GM18498 (cell line): ENCODE measurements around the gene CHST10.
"Not testable (repeated sequence)": the region's sequence is repeated elsewhere in the genome, so short reads cannot be mapped to it uniquely, and the experiment has no call there.

Experiments used
- ATAC-seq: cut with Tn5 transposase; IDR thresholded peaks from one replicate; pipeline ENCODE4 v1.9.1; 2021; ENCODE audit warnings: mild to moderate bottlenecking, moderate library complexity; ENCODE audit not compliant: unreplicated experiment

The CHST10 gene, protein sequence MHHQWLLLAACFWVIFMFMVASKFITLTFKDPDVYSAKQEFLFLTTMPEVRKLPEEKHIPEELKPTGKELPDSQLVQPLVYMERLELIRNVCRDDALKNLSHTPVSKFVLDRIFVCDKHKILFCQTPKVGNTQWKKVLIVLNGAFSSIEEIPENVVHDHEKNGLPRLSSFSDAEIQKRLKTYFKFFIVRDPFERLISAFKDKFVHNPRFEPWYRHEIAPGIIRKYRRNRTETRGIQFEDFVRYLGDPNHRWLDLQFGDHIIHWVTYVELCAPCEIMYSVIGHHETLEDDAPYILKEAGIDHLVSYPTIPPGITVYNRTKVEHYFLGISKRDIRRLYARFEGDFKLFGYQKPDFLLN

DNA sequence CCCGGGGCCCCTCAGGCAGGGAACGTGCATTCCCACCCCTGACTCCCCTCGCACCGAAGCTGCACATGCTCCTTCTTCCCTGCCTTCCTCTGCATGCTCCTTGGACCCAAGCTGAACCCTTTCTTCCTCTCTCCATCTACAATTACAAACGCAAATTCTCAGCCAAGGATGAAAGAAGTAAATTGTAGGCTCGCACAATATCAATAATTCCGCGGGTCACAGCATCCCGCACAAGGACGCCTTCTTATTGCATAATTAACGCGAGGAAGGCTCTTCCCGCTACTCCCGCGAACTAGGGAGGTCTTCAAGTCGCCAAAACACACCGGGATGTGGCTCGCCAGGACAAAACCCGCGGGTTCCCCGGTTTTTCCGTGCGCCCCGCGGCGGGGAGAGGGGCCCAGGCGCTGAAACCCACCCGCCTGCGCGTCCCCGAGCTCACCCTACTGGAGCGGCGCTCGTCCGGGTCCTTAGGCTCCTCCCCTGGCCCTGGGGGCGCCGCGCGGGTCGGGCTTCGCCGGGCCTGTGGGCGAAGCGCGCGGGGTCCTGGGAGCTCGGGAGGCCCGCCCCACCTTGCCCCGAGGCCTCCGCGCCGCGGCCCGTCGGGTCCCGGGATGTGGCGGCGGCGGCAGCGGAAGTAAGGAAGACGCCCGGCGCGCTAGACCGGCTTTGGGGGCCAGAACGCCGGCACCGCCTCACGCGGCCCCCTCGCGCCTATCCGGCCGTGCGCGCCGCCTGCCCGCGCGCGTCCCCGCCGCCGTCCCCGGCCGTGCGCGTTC, at the start of gene CHST10:
Gene CHST10 (minus strand): TSS at position 734 of the 776 bp plus-strand sequence. CDS start 10,993 bp downstream, outside the sequence.
- peak; percentile 91 for ATAC-seq

DNA sequence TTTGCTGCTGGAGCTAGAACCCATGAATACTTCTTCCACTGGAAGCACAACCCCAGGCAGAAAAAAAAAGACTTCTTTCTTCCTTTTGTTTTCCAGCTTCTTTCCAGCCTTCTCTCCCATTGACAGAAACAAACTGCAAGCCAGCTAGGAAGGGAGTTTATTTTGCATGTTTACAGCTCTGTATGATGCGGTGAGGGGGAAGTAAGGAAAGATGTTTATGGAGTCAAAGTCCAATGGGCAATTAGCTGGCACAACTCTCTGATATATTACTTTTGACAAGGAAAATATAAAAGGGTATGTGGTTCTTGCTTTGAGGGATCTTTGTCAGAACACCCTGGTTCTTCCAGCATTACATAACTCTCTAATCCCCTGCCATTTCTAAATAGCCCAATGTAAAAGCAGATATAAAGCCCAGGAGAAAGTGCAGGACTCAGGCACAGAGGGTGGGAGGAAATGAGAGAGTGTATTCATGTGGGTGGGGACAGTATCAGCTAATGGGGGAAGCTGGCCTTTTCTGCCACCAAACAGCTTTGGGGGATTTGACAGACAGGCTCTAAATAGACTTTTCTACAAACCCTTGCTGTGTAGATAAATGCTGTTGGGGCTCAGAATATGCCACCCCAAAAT, 43.5 kb upstream of the CHST10 start:
- ATAC-seq = no peak

DNA sequence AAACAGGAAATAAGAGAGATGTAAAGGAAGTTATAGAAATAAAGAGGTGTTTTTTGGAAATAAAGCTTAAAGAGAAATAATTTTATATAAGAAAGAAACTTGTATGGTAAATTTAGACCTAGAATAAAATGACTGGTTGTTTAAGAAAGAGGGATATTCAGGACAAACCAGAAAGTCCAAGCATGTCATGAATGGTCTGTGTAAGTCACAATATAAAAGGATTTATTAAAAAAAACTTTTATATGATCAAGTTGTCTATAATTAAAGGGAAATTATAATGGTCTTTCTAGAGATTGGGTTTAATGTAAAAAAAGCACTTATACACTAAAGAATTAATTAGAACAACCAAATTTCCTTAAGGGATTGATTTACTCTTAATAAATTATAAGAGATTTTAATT, 38.9 kb upstream of the CHST10 start:
- not testable (repeated sequence) for ATAC-seq

DNA sequence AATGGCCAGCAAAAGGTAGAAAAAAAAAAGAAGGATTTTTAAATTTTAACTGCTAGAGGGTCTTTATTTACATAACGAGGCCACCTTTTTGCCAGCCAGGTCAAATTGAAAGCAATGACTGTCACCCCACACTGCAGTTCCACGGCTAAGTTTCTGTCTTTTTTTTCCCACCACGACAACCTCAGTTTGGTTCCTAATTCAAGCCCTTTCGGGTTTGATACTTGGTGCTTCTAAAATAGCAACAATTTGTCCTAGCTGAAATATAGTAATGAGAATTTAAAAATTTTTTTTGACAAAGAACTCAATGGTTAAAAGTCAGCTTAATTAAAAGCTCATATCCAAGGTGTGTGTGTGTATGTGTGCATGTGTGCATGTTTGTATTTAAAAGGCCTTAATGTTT, 36.4 kb upstream of the CHST10 start:
- ATAC-seq = peak; percentile 84

DNA sequence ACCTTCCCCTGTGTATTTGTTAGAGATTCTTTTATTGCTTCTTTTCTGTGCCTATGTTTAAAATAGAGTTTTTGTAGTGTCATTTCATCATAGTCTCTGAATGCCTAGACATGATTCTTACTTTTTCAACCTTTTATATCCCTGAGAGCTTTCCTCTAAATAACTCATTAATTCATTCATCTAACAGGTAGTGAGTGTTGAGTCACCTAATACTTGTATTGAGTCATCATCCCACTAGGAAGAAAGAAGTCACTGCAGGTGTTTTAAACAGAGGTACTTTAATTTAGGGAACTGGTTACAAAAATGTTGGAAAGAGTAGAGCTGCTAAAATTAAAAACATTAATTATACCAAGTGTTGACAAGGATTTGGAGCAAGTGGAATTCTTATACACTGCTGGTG, 34.3 kb upstream of the CHST10 start:
- ATAC-seq = no peak

DNA sequence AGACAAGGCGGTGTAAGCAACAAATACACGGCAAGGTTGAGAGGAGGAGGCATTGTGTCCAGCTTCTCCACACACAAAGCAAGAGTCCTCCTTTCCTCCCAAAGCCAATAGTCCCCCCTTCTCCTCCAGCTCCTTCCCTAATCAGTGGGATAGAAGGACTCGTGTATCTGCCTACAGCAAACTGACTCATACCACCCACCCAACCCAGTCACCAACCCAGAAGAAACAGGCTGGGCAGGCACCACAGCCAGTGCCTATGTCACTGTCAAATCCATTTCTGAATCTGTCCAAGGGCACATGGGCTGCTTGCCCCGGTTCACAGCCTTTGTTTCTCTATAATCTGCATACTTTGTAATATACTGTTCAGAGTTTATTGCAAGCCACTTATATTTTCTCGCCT, 33.6 kb upstream of the CHST10 start:
- no peak for ATAC-seq

DNA sequence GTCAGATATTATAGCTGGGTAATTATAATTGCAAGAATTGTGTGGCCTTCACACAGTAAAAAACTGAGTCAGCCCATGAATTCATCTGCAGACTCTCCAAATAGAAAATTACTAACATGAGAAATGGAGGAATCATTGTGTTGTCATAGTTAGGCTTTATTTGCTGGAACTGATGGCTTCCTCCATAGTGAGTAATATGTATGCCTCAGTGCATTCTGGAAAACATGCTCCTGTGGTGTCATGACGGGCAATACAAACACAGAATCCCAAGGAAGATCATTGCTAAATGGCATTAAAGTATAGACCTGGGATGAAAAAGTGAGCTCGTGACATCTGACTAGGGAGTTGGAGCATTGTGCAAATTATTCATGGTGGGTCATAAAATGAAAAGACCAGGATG, 29.2 kb upstream of the CHST10 start:
- ATAC-seq = no peak

DNA sequence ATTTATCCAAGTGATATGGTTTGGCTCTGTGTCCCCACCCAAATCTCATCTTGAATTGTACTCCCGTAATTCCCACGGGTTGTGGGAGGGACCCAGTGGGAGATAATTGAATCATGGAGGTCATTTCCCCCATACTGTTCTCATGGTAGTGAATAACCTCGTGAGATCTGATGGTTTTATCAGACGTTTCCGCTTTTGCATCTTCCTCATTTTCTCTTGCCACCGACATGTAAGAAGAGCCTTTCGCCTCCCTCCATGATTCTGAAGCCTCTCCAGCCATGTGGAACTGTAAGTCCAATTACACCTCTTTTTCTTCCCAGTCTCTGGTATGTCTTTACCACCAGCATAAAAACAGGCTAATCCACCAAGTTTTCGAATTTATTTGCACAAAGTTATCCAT, 20.3 kb upstream of the CHST10 start:
- no peak for ATAC-seq

DNA sequence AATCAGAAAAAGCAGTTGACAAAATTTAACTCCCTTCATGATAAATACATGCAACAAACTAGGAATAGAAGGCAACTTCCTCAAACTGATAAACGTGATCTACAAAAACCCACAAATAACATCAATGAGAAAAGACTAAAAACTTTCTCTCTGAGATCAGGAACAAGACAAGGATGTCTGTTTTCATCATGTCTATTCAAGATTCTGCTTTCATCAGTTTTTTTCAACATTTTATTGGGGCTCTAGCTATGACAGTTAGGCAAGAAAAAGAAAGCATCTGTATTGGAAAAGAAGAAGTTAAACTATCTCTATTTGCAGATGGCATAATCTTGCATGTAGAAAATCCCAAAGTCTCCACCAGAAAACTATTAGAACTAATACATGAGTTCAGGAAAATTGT, 12.3 kb upstream of the CHST10 start:
- no peak for ATAC-seq

DNA sequence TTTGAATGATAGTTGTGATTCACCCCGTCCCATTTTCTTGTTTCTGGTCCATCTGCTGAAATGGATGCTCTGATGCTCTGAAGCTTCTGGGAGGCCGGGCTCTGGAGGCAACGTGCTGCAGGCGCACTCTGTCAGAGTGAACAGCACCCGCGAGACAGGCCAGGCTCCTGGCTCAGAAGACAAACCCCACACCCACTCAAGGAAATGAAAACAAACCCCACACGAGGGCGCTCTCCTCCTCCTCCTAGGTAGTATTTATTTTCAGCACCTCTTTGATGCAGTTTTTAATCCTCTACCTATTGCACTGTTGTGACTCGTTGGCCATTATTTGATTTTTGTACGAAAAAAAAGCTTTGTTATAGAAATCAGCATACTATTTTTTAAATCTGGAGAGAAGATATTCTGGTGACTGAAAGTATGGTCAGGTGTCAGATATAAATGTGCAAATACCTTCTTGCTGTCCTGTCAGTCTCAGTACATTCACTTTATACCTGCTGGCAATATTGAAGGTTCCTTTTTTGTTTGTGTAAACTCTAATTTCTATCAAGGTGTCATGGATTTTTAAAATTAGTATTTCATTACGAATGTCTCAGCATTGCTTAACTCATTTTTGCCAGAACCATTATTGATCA, 10.3 kb upstream of the CHST10 start:
- peak; percentile 59 for ATAC-seq

DNA sequence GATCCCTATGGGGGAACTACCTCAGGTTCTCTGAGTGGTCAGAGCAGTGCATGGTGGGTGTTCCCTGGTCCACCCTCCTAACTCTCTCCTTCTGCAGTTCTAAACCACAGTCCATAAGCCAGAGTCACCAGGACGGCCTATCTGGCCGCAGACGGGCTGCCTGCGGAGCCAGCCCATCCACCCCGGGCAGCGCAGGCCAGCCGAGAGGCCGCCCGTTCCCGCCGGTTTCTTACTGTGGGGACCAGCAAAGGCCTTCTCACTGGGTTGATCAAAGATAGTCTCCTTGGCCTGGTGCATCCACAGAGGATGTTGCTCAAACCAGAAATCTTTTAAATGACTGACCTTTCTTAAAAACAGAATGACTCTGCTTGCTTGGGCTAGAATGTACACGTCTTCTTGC, 9.6 kb upstream of the CHST10 start:
- no peak for ATAC-seq

DNA sequence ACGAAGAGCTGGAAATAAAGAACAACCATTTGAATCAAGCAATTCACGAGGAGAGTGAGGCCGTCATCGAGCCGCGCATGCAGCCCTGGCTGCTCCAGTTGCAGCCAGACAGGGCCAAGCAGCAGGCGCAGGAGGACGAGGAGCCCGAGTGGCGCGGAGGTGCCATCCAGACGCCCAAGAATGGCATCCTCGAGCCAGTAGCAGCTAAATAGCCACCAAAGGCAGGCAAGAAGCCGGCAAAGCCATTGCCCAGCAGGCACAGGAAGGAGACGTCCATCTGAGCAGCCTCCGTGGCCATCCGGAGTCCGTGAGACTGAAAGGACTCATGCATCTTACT, 8.9 kb upstream of the CHST10 start:
- no peak for ATAC-seq

DNA sequence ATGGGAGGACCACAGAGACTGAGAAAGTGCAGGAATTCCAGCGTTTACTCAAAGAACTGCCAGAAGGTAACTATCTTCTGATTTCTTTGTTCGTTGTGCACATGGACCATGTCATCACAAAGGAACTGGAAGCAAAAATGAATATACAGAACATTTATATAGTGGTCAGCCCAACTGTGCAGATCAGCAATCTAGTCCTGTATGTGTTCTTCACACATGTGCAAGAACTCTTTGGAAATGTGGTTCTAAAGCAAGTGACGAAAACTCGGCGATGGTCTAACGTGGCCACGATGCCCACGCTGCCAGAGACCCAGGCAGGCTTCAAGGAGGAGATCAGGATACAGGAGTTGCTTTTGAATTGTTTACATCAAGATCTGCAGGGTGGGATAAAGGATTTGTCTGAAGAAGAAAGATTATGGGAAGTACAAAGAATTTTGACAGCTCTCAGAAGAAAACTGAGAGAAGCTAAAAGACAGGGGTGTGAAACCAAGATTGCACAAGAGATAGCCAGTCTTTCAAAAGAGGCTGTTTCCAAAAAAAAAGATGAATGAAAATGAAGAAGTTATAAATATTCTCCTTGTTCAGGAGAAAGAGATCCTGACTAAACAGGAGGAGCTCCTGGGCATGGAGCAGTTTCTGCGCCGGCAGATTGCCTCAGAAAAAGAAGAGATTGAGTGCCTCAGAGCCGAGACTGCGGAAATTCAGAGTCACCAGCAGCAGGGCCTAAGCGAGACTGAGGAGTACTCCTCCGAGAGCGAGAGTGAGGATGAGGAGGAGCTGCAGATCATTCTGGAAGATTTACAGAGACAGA, 8.3 kb upstream of the CHST10 start:
- no peak for ATAC-seq

DNA sequence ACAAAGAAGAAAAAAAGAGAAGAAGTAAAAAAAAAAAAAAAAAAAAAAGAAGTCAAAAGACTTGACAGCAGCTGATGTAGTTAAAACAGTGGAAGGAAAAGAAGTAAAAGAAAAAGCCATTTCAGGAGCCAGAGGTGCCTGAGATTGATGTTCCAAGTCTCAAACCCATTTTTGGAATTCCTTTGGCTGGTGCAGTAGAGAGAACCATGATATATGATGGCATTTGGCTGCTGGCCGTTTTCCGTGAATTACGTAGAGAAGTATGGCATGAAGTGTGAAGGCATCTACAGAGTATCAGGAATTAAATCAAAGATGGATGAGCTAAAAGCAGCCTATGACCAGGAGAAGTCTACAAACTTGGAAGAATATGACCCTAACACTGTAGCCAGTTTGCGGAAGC, 7.6 kb upstream of the CHST10 start:
- ATAC-seq = no peak

DNA sequence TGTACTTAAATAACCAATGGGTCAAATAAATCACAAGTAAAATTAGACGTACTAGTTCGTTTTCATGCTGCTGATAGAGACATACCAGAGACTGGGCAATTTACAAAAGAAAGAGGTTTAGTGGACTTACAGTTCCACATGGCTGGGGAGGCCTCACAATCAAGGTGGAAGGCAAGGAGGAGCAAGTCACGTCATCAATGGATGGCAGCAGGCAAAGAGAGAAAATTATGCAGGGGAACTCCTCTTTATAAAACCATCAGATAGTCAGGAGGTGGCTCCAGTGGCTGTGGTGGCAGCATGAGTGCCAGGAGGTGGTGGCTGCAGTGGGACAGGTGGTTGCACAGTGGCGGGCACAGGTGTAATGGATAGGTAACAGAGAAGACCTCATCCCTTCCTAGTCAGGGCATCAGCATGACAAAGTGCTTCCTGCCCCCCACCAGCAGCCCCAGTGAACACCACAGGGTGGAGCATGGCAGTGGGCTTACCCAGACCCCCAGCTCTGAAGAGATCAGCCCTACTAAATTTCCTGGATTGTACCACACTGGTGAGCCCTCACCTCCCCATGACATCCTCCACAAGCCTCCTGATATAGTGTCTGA, 6.9 kb upstream of the CHST10 start:
- ATAC-seq = no peak

DNA sequence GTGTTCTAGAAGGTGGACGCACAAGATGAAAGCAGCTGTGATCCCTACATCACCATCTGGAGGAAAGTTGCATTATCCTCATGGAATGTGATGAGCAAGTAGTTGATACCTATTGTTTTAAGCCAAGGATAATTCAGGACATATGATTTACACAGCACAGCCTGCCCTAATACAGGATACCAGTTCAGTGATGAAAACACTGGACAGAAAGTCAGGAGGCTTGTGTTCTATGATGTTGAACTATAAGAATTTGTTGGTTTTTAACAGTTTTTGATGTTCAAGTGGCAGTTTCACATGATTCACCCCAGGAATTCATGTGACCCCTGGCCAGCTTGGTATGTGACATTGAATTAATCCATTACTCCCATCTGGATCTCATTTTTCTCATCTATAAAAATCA, 6.2 kb upstream of the CHST10 start:
- ATAC-seq = no peak

DNA sequence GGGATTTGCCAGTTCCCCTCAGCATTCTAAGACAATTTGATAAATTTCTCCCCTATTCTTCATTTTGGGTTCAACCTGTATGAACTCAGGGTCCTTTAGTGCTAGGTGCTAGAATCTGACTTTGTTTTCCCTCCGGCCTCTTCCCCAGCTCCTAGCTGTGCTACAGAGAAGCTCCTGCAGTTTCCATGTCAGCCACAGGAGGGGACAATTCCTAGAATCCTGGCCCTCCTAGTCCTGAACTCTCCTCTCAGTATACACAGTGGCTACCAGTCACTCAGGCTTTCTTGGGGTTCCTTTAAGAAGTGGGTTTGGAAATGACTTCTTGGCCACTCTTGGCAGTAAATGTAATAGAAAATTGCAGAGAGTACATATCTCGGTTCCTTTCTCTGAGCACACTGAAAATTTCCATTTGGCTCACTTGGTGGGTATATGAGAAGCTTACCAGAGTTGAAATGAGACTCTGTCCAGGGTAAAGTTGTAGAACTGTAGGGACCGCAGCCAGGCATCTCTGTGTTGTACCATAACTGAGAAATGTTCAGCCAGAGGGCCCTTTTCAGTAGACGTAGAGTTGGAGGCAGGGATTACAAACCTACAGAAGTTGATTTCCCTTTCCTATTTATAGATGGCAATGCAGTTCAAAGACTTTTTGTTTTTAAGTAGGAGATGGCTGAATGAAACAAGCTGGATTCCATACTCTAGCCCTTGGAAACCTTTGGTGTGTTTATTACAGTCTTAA, 5.0 kb upstream of the CHST10 start:
- no peak for ATAC-seq

DNA sequence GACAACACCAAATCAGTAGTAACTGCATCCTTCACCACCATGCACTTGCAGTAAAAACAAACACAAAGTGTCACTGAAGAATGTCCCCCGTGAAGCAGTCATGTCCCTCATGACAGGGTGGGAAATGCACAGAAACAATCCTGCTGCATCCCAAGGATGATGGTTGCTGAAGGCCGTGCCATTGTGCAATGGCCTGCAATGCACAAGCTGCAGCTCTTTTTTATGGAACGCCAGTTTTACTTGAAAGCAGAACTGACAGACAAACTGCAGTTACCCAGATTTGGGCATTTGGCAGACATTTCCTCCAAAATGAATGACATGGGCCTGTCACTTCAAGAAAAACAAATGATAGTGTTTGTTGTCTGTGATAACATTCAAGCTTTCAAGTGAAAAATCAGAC, 2.4 kb upstream of the CHST10 start:
- ATAC-seq = no peak

DNA sequence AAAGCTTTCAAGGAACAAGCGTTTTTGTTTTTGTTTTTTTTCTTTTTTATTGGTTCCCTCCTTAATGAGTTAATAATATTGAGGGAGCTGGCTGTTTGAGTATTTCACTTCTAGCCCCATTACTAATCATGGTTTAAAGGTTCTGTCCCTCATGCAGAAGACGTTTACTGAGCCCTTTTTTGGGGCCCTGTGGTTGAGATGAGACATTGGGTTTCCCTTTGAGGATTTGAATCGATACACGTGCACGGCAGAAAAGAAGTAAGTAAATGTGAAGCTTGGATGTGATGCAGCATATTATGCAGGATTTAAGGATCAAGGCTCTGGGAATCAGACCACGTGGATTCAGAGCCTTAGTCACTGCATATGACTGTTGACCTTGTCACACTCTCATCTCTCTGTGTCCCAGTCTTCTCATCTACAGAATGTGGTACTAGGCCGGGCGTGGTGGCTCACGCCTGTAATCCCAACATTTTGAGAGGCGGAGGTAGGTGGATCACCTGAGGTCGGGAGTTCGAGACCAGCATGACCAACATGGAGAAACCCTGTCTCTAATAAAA, 1.0 kb upstream of the CHST10 start:
- no peak for ATAC-seq
